Measurements from ENCODE around the gene PPT1. TPM values are rescaled to one million over a fixed set of nuclear protein-coding genes. Genes with fewer than 3 reads are reported as not detected.

Gene PPT1
- total RNA-seq, 2 donors from 2014 or later, result 51.7 to 64.7 TPM

DNA sequence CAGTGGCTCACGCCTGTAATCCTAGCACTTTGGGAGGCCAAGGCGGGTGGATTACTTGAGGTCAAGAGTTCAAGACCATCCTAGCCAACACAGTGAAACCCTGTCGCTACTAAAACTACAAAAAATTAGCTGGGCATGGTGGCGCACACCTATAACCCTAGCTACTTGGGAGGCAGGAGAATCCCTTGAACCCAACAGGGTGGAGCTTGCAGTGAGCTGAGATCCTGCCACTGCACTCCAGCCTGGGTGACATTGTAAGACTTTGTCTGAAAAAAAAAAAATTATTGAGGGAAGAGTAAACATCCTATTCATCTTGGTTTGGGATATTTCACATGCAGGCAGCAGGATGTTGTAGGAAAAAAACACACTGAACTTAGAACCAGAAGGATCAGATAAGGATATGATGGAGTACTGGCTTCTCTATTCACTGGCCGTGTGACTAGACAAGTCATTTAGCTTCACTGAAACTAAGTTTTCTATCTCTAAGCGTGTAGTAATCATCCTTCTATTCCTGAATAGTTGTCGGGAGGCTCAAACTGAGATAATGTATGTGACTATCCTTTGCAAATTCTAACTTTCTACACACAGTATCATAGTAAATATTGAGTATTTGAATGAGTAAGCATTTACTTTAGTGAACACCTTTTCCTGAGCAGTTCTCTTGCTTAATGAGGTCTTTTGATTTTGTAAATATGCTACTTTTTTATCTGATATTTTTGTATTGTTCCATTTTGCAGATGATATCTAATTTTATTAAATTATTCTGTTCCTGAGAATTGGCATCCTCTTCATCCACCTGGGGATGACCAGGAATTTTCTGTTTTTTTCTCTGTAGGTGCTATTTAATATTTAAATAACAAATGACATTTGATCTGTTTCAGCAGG, 38.4 kb downstream of the PPT1 start:
- DNase-seq, result no peak
- intact Hi-C loops (cut with DNase I), result no loop called here
- peak in 1 of 2 donors; percentile 11 for ATAC-seq

- no peak for ATAC-seq
- intact Hi-C loops (cut with DNase I), result no loop called here
- no peak for DNase-seq
Observed at GRCh38 chr1:40058097-40058452, 39.0 kb downstream of the PPT1 start.

DNA sequence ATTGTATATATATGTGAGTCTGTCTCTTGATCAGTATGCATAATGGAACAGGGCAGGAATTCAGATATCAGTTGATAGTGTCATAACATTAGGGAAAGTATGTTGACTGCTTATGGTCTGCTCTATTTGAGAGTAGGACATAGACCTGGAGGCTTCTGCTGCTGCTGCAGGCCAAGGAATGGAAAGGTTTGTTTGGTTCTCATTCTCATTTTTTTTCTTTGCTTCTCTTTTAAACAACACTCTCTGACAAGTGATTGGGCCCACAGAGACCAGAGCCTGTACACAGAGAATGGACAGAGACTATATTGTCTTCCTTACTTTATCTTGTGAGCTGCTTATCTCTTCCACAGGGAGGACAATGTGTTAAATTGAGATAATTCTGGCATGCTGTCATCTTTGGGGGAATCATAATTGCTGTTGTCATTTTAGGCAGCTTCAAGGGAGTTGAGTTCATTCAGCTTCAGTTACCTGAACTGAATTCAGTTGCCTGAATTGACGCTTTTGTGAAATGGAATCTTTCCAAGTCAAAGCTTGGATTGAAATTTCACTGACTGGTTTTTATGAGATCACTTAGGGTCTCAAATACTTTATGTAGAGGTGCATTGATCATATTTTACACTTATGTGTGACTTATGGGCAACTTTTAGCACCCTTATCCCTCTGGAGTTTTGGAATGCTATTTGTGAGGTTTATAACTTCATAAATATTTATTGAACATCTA, 39.6 kb downstream of the PPT1 start:
- intact Hi-C loops (cut with DNase I), result no loop called here
- ATAC-seq (no peak), DNase-seq (no peak)

- ATAC-seq, result no peak
- intact Hi-C loops (cut with DNase I), result no loop called here
- no peak for DNase-seq
Observed at GRCh38 chr1:40056519-40057309, 40.3 kb downstream of the PPT1 start.

DNA sequence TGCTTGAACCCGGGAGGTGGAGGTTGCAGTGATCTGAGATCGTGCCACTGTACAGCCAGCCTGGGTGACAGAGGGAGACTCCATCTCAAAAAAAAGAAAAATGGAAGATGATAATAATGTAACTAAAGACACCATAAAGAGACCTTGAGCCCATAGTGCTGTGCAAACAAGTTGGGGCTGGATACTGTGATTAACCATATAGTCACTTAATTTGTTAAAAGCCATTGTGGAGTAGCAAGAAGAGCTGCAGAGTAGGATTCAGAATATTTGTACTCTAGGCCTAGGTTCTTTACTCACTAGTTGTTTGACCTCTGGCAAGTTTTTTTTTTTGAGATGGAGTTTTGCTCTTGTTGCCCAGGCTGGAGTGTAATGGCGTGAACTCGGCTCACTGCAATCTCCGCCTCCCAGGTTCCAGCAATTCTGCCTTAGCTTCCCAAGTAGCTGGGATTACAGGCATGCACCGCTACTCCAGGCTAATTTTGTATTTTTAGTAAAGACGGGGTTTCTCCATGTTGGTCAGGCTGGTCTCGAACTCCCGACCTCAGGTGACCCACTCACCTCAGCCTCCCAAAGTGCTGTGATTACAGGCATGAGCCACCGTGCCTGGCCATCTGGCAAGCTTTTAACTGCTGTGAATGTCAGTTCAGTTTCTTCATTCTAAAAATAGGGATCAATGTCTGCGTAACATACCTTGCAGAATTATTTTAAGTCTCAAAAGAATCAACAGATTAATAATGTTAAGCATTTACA, 43.7 kb downstream of the PPT1 start:
- intact Hi-C loops (cut with DNase I), result no loop called here
- DNase-seq (no peak), ATAC-seq (no peak)

DNA sequence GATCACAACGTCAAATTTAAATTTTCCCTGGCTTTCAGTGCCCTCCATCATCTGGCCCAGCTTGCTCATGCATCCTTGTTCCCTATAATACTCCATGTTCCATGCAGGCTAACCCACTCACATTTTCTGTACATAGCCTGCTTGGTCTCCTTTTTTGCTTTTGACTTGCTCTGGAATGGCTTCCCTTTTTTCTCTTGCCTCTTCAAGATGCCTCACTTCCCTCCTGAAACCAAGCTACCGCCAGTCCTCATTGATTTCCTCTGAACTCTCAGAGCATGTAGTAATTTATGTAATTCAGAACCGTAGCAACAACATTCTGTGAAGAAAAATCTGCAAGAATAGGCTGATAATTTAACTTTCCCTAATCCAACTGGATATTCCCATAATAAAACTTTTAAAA, 46.2 kb downstream of the PPT1 start:
- intact Hi-C loops (cut with DNase I), result no loop called here
- DNase-seq, result no peak
- ATAC-seq, result no peak

DNA sequence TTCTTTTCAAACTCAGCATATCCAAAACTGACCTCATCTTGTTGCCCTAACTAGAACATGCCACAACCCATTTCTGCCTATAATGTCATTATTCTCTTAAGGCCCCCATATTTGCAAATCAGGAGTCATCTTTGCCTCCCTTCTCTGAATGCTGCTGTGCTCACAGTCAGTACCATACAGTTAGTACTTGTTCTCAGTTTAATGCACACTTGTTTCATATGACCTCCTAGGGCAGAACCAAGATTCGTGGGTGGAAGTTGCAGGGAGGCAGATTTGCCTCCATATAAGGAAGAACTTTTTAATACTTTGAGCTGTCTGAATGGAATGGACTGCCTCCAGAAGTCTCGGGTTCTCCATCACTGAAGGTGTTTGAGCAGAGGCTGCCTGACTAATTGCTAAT, 47.3 kb downstream of the PPT1 start:
- intact Hi-C loops (cut with DNase I), result no loop called here
- ATAC-seq (peak; percentile 32 to 43), DNase-seq (no peak)

DNA sequence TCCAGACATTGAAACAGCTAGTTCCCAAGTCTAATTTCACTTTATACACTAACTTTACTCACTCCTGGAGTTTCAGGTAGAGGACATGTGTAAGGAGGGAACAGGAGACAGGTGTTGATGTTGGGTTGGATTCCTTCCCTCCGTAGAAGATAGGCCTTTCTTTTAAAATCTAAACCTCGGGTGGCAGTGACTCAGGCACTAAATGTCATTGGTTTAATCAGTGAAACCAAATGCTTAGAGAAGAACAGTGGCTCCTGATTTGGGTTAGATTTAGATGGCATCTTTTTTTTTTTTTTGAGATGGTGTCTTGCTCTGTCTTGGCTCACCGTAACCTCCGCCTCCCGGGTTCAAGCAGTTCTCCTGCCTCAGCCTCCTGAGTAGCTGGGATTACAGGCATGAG, 49.3 kb downstream of the PPT1 start:
- DNase-seq, result no peak
- ATAC-seq, result no peak
- intact Hi-C loops (cut with DNase I), result no loop called here

DNA sequence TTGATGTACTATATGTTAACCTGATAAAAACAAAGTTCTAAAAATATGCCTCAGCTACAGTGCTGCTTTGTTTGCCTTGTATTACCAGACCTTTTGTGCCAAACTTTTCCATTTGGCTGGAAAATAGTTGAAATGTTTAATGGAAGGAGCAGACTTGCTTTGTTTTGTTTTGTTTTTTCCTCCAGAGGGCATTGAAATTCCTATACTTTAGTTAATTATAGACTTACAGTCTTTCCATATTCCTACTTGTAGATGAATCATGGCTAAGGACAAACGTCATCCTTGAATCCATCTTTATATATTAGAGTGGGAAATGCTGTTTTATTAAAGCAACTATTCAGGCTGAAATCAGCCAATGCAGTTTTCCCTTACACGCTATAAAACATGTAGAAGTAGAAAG, 49.8 kb downstream of the PPT1 start:
- intact Hi-C loops (cut with DNase I), result no loop called here
- DNase-seq, result no peak
- no peak for ATAC-seq

- no peak for ATAC-seq
- DNase-seq, result no peak
- intact Hi-C loops (cut with DNase I), result no loop called here
Observed at GRCh38 chr1:40045766-40046165, 51.3 kb downstream of the PPT1 start.

- intact Hi-C loops (cut with DNase I), result no loop called here
- ATAC-seq, result no peak
- DNase-seq, result no peak
Observed at GRCh38 chr1:40045182-40045581, 51.9 kb downstream of the PPT1 start.

- no peak for DNase-seq
- ATAC-seq, result no peak
- intact Hi-C loops (cut with DNase I), result no loop called here
Observed at GRCh38 chr1:40044110-40044509, 52.9 kb downstream of the PPT1 start.

DNA sequence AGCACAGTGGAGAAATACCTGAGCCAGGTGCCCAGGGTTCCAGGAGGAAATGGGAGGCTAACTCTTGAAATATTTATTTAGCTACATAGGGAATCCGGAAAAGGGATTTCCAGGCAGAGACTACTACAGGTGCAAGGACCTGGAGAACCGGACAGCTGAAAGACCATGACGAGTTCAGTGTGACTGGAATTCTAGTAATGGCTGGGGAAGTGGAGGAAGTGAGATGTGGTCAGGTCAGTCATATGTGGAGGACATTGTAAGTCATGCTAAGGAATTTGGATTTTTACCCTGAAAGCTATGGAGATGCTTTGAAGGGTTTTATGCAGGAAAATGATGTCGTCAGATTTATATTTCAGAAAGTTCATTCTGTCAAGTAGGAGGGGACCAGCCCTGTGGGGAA, 54.7 kb downstream of the PPT1 start:
- no peak for ATAC-seq
- no peak for DNase-seq
- intact Hi-C loops (cut with DNase I), result no loop called here

- no peak for DNase-seq
- no peak for ATAC-seq
- intact Hi-C loops (cut with DNase I), result no loop called here
Observed at GRCh38 chr1:40041466-40041838, 55.6 kb downstream of the PPT1 start.

DNA sequence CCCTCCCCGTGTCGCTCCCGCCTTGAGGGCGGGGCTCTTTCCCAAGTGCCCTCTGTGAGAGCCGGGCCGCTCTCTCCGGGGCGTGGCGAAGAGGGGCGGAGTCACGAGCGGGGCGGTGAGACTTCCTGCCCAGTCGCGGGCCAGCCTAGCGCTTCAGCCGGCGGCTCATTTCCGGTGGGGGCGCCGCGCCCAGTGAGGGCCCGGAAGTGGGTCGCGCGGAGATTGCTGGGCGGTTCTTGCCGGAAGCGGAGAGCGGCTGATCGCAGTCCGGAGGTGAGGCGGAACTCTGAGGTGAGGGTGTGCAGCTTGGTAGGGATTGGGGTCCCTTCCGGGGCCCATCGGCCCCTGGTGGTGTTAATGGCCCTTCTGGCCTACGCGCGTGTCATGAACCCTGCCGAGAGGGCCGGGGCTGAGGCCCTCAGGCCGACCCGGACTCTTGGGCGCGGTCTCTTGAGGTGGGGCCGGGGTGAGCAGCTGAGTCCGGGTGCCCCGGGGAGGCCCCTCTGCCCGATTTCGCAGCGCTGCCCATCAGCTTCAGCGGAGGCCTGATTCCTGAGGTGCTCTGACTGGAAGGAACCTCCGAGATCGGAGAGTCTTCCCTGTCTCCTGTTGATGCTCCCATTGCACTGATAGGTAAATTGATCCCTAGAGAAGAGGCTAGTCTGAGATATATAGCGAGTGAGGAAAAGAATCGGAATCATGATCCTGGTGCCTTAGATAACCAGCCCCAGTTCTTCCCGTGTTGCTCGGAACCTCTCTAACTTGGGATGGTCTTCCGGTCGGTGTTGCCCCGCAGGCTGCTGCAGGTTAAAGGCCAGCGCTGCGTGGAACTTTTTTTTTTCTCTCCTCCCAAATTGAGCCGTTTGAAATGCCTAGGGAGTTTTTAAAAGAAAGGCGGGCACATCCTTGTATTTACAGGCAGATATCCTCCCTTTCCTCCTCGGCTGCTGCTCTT, 56.3 kb downstream of the PPT1 start, which contains the start of gene CAP1:
Gene CAP1, plus strand, starts transcription at position 219 of the 955 bp plus-strand sequence. CDS start 18,618 bp downstream, outside the sequence.
- peak; percentile 99 for DNase-seq
- intact Hi-C loops (cut with DNase I), result no loop called here
- ATAC-seq, result peak; percentile 94 to 96

GRCh38 chr1:40039757-40040510, 57.1 kb downstream of the PPT1 start:
- ATAC-seq, result peak; percentile 76 to 83
- intact Hi-C loops (cut with DNase I), result loop anchor here in 1 of 2 donors (10.0 kb wide), 2 partner anchors 65 to 225 kb away; no protein-coding TSS in a partner anchor
- DNase-seq, result peak; percentile 94

GRCh38 chr1:40039245-40039756, 57.8 kb downstream of the PPT1 start:
- ATAC-seq, result peak; percentile 1 to 2
- intact Hi-C loops (cut with DNase I), result loop anchor here in 1 of 2 donors (10.0 kb wide), 2 partner anchors 64 to 224 kb away; no protein-coding TSS in a partner anchor
- DNase-seq, result no peak
